Tibial nerve (tissue), 4 donors: ENCODE measurements around the gene TSSC4. TPM values are rescaled to one million over a fixed set of nuclear protein-coding genes. Genes with fewer than 3 reads are reported as not detected.

Source experiments
- DNase-seq, 2 donors: peaks; one replicate each; pipeline ENCODE4 v3.0.0-alpha.2; 2019; ENCODE audit warnings: low spot score in 2 of 2
- H3K27ac ChIP-seq, 4 donors: fragments of 200-600 bp; sonication (generic) in 3 of 4; one replicate each; pipeline ENCODE4 v1.5.1; 2017 to 2019; ENCODE audit warnings: mild to moderate bottlenecking in 1 of 4
- H3K27me3 ChIP-seq, 2 donors: fragments of 200-600 bp; sonication (generic) in 1 of 2; one replicate each; pipeline versions ENCODE4 v1.5.1 to v1.6.0; 2017 to 2019
- H3K36me3 ChIP-seq, 3 donors: fragments of 200-600 bp; sonication (generic); one replicate each; pipeline ENCODE4 v1.5.1; 2018 to 2019
- H3K4me1 ChIP-seq, 4 donors: fragments of 200-600 bp; sonication (generic) in 3 of 4; one replicate each; pipeline ENCODE4 v1.5.1; 2017 to 2019
- H3K4me3 ChIP-seq, 4 donors: fragments of 200-600 bp; sonication (generic) in 3 of 4; one replicate each; pipeline ENCODE4 v1.5.1; 2017 to 2019; ENCODE audit warnings: mild to moderate bottlenecking in 1 of 4, moderate library complexity in 1 of 4
- H3K9me3 ChIP-seq, 4 donors: fragments of 200-600 bp; sonication (generic) in 3 of 4; one replicate each; pipeline ENCODE4 v1.5.1; 2017 to 2019
- EP300 ChIP-seq, 2 donors: sonication (generic); formaldehyde crosslinking; IDR thresholded peaks; one replicate each; pipeline ENCODE4 v1.6.1; 2017; ENCODE audit warnings: antibody characterized with exemption in 2 of 2, mild to moderate bottlenecking in 1 of 2
- POLR2A ChIP-seq, 2 donors: fragments of 450-650 bp; IDR thresholded peaks; one replicate each; pipeline ENCODE4 v1.6.1; 2017; ENCODE audit warnings: antibody characterized with exemption in 2 of 2, mild to moderate bottlenecking in 2 of 2, moderate library complexity in 2 of 2
- WGBS, 2 donors: methylation state at CpG; one replicate each; pipeline ENCODE4 v1.1.5; 2018; 5-methylcytosine and 5-hydroxymethylcytosine counted together
- total RNA-seq, 4 donors: library from RNA; depleted of rRNA; stranded (reverse); fragments of >200 nt; gene quantifications; one replicate each; pipeline ENCODE4 v1.1.0, GENCODE V29; 2016
- TF ChIP-seq, protein P1 (sequence below), 5 experiments: fragments of 200-600 bp in 3 of 5; fragments of 450-650 bp in 2 of 5; sonication (generic) in 3 of 5; IDR thresholded peaks; one replicate each; pipeline ENCODE4 v1.5.1; 2016 to 2019; ENCODE audit warnings: antibody characterized with exemption in 5 of 5, mild to moderate bottlenecking in 3 of 5, moderate library complexity in 2 of 5

TSSC4 gene
- total RNA-seq, 4 donors from 2014 or later = 44.8 to 54.3 (median 49.1) TPM

DNA sequence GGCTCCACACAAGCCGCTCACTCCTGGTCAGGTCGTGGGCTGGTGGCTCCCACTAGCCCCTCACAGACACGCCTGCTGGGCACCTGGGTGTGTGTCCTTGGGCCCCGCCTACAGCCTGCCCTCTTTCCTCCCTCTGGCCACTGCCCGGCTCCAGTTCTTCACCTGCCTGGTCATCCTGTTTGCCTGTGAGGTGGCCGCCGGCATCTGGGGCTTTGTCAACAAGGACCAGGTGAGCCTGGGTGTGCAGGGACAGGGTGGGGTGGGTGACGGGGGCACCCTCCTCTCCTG lies 5.8 kb upstream of the TSSC4 start:
- DNase-seq = no peak
- Histone ChIP-seq H3K4me1 (peaks cover 0 to 68% (median 36%) of the 10 kb centered on the region in 4 donors), H3K27me3 (no peaks in the 10 kb centered on the region), H3K4me3 (no peak overlapping the region), H3K9me3 (no peaks in the 10 kb centered on the region), H3K27ac (no peak overlapping the region), H3K36me3 (peaks cover 0 to 91% (median 19%) of the 10 kb centered on the region in 3 donors)
- 78 to 80% methylated on average over 7 of the region's 8 CpGs for WGBS, 2 donors
- TF ChIP-seq EP300 (IDR thresholded peaks at IDR 0.05) (no peak), POLR2A (IDR thresholded peaks at IDR 0.05) (no peak)
- TF ChIP-seq, protein P1, sequence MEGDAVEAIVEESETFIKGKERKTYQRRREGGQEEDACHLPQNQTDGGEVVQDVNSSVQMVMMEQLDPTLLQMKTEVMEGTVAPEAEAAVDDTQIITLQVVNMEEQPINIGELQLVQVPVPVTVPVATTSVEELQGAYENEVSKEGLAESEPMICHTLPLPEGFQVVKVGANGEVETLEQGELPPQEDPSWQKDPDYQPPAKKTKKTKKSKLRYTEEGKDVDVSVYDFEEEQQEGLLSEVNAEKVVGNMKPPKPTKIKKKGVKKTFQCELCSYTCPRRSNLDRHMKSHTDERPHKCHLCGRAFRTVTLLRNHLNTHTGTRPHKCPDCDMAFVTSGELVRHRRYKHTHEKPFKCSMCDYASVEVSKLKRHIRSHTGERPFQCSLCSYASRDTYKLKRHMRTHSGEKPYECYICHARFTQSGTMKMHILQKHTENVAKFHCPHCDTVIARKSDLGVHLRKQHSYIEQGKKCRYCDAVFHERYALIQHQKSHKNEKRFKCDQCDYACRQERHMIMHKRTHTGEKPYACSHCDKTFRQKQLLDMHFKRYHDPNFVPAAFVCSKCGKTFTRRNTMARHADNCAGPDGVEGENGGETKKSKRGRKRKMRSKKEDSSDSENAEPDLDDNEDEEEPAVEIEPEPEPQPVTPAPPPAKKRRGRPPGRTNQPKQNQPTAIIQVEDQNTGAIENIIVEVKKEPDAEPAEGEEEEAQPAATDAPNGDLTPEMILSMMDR (IDR thresholded peaks at IDR 0.05) = no peak

DNA sequence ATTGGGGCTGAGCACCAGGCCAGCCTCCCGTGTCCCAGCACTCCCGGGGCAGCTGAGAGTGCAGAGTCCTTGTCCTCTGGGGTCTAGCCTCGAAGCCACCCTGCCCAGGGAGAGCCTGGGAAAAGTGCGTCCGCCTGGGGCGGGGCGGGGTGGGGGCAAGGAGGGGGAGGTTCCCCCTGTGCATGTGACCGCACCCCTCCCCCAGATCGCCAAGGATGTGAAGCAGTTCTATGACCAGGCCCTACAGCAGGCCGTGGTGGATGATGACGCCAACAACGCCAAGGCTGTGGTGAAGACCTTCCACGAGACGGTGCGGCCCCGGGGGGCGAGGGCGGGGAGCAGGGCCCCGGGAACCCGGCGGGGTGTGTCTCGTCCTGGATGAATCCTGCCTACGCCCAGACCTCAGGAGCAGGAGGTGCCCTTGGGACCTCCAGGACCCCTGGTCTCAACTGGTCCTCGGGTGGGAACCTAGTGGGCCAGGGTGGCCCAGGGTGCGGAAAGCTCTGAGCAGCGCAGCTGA lies 5.3 kb upstream of the TSSC4 start:
- Histone ChIP-seq H3K27me3 (no peaks in the 10 kb centered on the region), H3K4me3 (no peak overlapping the region), H3K27ac (no peak overlapping the region), H3K9me3 (no peaks in the 10 kb centered on the region), H3K4me1 (peaks cover 0 to 64% (median 32%) of the 10 kb centered on the region in 4 donors), H3K36me3 (peaks cover 0 to 88% (median 19%) of the 10 kb centered on the region in 3 donors)
- no peak for DNase-seq
- TF ChIP-seq POLR2A (IDR thresholded peaks at IDR 0.05) (no peak), EP300 (IDR thresholded peaks at IDR 0.05) (no peak)
- TF ChIP-seq, protein P1 (IDR thresholded peaks at IDR 0.05) = no peak
- 78 to 86% methylated on average over 20 to 26 of the region's 26 CpGs for WGBS, 2 donors

DNA sequence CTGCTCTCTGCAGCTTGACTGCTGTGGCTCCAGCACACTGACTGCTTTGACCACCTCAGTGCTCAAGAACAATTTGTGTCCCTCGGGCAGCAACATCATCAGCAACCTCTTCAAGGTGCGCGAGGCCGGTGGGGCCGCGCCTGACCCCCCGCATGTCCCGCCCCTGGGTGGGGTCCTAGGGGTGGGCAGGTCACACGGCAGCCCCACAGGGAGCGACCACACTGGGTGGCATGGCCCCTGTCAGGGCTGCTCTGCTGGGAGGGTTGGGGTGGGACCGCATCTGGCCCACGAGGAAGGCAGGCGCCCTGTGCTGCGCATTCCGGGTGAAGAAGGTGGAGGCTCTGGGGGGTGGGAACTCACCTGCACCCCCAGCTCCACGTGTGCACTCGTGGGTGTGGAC lies 4.7 kb upstream of the TSSC4 start:
- no peak for DNase-seq
- no peaks in the 10 kb centered on the region for H3K9me3 ChIP-seq
- H3K4me1 ChIP-seq = peaks cover 0 to 58% (median 27%) of the 10 kb centered on the region in 4 donors
- no peak overlapping the region for H3K27ac ChIP-seq
- H3K27me3 ChIP-seq = no peaks in the 10 kb centered on the region
- no peak overlapping the region for H3K4me3 ChIP-seq
- 83 to 84% methylated on average over 15 to 17 of the region's 17 CpGs for WGBS, 2 donors
- peaks cover 0 to 82% (median 19%) of the 10 kb centered on the region in 3 donors for H3K36me3 ChIP-seq
- TF ChIP-seq POLR2A (IDR thresholded peaks at IDR 0.05) (no peak), EP300 (IDR thresholded peaks at IDR 0.05) (no peak)
- TF ChIP-seq, protein P1 (IDR thresholded peaks at IDR 0.05) = no peak

DNA sequence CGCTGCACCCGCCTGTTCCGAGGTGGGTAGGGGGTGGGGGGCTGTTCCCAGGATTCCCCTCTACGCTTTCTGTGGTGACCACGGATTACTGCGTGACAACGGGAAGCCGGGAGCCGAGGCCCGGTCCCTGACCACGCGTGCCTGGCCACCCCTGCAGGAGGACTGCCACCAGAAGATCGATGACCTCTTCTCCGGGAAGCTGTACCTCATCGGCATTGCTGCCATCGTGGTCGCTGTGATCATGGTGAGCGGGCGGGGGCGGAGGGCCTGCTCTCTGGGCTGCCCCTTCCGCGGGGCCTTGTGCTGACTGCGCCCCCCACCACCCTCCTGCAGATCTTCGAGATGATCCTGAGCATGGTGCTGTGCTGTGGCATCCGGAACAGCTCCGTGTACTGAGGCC lies 4.1 kb upstream of the TSSC4 start:
- TF ChIP-seq EP300 (IDR thresholded peaks at IDR 0.05) = no peak
- TF ChIP-seq, protein P1 (IDR thresholded peaks at IDR 0.05) = no peak
- no peak for TF ChIP-seq POLR2A (IDR thresholded peaks at IDR 0.05)
- peaks cover 0 to 76% (median 19%) of the 10 kb centered on the region in 3 donors for H3K36me3 ChIP-seq
- H3K4me3 ChIP-seq = no peak overlapping the region
- no peaks in the 10 kb centered on the region for H3K27me3 ChIP-seq
- WGBS, 2 donors = 86 to 95% methylated on average over 26 of the region's 26 CpGs
- H3K27ac ChIP-seq = no peak overlapping the region
- peaks cover 0 to 57% (median 24%) of the 10 kb centered on the region in 4 donors for H3K4me1 ChIP-seq
- H3K9me3 ChIP-seq = no peaks in the 10 kb centered on the region
- no peak for DNase-seq

DNA sequence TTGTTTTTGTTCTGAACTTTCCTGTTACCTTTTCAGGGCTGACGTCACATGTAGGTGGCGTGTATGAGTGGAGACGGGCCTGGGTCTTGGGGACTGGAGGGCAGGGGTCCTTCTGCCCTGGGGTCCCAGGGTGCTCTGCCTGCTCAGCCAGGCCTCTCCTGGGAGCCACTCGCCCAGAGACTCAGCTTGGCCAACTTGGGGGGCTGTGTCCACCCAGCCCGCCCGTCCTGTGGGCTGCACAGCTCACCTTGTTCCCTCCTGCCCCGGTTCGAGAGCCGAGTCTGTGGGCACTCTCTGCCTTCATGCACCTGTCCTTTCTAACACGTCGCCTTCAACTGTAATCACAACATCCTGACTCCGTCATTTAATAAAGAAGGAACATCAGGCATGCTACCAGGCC lies 3.5 kb upstream of the TSSC4 start:
- Histone ChIP-seq H3K27me3 (no peaks in the 10 kb centered on the region), H3K36me3 (peaks cover 0 to 74% (median 19%) of the 10 kb centered on the region in 3 donors), H3K27ac (no peak overlapping the region), H3K4me3 (no peak overlapping the region), H3K9me3 (no peaks in the 10 kb centered on the region), H3K4me1 (peaks cover 0 to 57% (median 27%) of the 10 kb centered on the region in 4 donors)
- TF ChIP-seq POLR2A (IDR thresholded peaks at IDR 0.05) (no peak), EP300 (IDR thresholded peaks at IDR 0.05) (no peak)
- TF ChIP-seq, protein P1 (IDR thresholded peaks at IDR 0.05) = no peak
- 91% methylated on average over 12 of the region's 12 CpGs for WGBS, 2 donors
- DNase-seq = no peak
